ENCODE measurements around the gene TXNL4A. TPM values are rescaled to one million over a fixed set of nuclear protein-coding genes. Genes with fewer than 3 reads are reported as not detected.
"Not testable (repeated sequence)": the region's sequence is repeated elsewhere in the genome, so short reads cannot be mapped to it uniquely, and the experiment has no call there.

TXNL4A gene, protein sequence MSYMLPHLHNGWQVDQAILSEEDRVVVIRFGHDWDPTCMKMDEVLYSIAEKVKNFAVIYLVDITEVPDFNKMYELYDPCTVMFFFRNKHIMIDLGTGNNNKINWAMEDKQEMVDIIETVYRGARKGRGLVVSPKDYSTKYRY
- 82.1 TPM for total RNA-seq

DNA sequence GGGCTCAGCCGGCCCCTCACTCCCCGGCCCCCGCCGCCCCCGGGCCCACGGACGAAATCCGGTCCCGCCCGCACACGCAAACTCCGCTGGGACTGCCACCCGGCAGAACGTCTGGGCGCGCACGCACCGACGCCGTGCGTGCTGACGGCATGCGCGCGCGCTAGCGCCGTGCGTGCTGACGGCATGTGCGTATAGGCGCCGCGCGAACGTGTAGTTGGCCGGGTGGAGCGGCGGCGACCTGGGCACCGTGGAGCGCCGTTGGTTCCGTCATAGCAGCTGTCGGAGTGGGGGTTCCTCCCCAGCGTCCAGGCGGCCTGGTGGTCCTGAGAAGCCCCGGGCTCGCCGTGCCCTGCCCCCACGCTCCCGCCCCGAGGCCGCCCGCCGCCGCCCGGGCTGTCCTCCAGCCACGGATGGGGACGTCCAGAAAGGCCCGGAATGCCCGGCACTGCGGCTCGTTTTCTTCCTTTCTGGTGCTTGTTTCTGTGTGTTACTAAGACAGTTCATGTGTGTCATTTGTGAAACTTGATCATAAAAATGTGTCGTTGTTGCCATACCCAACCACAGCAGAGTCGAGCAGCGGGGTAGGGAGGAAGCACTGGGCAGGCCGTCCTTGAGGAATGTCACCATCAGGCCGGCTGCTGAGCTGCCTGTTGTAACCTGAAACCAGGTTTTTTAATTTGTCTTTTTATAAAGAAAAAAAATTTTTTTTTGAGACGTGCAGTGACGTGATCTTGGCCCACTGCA lies at the start of gene TXNL4A:
TXNL4A (minus strand) TSS at position 113 of the 744 bp plus-strand sequence. CDS start 171 bp downstream, outside the sequence.
- DNase-seq (ENCODE audit: low spot score), result peak; percentile 86

DNA sequence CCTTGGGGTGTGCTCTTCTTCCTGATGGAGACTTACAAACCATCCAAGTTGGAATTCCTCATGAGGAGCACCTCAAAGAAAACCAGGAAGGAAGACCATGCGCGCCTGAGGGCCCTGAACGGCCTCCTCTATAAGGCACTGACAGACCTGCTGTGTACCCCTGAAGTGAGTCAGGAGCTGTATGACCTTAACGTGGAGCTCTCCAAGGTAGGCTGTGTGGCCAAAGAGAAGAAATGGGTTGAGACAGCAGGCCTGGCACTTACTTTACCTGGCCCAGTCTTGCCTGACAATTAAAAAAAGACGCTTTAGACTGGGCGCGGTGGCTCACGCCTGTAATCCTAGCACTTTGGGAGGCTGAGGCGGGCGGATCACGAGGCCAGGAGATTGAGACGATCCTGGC lies 48.9 kb upstream of the TXNL4A start:
- DNase-seq (ENCODE audit: low spot score), result no peak

DNA sequence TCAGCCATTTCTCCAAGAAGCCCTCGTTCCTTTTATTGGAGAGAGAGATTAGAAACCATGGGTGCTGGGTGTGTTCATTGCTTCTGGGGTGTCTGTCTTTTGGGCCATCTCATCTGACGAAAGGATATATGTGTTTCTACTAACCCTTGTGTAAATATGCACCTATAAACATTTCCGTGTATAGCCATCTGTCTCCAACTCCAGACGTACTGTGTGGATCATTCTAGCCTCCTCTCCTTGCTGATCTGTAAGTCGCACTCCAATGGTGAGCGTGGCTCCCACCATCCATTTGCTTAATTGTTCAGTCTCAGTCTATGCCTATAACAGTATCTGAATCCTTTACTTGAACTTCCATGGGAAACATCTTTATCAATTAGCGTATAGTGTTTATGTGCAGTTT lies 47.6 kb upstream of the TXNL4A start:
- no peak for DNase-seq (ENCODE audit: low spot score)

DNA sequence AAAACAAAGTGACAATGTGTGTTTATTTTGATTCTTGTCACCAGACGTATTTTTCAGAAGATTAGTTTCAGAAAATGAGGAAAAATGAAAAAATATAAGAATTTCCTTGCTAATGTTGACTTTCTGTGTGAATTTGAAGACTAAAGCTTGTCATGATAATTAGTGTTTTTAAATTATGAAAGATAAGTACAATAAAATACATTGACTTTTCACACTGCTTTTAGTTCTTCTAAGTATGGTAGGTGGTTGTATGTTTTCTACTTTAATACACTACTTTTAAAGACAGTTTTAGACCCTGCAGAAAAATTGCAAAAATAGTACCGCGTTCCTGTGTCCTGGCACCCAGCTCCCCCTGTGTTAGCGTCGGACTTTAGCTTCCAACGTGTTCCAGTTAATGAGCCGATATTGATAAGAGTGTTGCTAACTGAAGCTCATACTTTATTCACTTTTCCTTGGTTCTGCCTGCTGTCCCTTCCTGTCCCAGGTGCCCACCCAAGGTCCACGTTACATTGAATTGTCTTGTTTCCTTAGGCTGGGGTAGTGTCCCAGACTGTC lies 46.6 kb upstream of the TXNL4A start:
- no peak for DNase-seq (ENCODE audit: low spot score)

DNA sequence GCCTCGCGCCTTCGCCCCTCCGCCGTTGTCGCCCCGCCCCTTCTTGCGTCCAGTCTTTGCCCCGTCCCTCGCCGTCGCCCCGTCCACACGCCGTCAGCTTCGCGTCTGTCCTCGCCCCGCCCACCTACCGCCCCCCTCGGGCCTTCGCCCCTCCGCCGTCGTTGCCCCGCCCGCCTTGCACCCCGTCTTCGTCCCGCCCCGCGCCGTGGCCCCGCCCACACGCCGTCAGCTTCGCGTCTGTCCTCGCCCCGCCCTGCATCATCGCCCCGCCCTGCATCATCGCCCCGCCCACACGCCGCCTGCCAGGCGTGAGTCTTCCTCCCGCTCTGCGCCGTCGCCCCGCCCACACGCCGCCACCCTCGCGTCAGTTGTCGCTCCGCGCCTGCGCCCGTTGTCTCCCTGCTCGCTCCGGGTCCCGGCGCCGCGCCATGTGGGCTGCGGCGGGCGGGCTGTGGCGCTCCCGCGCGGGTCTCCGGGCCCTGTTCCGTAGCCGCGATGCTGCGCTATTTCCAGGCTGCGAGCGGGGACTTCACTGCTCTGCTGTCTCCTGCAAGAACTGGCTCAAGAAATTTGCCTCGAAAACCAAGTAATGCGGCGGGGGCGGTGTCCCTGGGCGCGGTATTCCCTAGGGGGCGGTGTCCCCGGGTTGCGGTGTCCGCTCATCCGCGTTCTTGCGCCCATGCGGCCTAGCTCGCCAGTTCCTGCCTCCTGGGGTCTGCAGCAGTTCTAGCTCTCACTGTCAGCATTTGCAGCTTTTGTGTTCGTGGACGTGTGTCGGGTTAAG lies 45.9 kb upstream of the TXNL4A start, which contains the start of gene RBFA:
RBFA (plus strand) TSS at position 367 of the 784 bp plus-strand sequence; CDS start at position 429, 62 bp downstream.
- DNase-seq (ENCODE audit: low spot score), result peak; percentile 100

DNA sequence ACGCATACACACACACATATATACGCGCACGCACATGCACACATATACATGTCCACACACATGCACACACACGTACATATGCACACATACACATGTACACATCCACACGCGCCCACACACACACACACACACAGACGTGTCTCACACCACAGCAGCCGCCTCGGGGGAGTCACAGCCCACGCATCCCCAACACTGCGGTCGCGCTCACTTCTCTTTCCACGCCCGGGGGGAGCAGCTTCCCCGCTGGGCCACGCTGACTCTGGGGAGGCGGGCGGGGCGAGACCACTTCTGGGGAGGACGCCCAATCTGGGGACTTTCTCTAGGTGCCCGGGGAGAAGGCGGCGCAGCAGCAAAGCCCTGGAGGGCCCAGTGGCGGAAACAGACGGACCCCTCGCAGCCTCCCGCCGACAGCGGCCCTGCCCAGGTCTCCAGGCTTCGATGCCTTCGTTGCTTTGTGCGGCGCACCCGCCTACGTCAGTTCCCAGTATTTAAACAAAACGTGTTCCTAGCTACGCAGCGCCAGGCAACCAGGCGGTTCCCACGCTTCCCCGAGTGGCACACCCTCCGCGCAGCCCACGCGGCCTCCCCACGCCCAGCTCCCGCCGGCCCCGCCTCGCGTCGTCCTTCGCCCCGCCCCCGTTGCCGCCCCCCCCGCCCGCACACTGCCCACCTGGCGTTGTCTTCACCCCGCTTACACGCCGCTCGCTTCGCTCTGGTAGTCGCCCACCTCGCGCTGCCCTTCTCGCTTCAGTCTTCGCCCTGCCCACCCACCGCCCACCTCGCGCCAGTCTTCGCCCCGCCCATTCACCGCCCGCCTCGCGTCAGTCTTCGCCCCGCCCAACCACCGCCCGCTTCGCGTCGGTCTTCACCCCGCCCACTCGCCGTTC lies 45.1 kb upstream of the TXNL4A start:
- no peak for DNase-seq (ENCODE audit: low spot score)

DNA sequence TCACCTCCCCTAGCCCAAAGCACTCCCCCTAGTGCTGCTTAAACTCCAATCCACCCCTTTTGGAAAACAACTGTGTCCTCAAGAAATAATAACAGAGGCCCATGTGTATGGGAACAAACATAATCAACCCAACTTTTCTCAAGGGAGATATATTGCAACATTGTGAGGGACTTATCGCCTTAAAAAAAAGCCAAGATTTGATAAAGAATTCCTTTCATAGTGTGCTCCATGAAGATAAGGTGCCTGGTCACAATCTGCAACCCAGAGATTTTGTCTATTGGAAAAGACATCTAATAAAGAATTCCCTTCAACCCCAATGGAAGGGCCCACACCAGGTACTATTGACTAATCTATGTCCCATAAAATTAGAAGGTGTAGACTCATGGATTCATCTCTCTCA lies 41.3 kb upstream of the TXNL4A start:
- no peak for DNase-seq (ENCODE audit: low spot score)

DNA sequence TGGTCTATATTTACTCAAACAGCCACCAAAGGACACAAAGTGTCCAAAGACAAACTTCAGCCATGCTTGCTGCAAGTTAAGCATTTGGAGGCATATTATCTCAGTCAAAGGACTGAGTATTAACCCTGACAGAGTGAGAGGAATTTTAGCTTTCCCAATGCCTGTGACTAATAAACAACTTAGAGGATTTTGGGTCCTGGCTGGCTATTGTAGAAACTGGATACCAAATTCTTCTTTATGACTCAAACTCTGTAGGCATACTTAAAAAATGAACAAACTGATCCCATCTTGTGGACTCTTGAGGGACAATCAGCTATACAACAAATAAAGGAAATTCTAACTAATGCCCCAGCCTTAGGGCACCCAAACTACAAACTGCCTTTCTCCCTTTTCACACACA lies 39.4 kb upstream of the TXNL4A start:
- not testable (repeated sequence) for DNase-seq (ENCODE audit: low spot score)

DNA sequence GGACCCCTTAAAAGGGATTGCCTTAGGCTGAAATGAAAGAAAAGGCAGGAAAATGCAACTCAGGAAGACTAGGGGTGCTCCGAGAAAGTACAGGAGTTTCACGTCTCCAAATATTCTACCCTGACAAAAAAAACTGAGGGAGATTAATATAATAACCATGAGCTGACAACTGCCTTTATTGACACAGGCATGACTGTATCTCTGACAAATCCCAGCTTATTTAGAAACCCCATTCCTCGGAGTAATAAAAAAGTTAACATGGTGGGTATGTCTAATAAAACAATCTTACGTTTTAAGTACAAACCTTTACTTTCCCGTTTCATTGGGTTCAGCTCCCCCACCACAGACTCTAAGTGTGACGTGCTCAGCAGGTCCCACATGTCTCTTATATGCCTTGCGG lies 38.0 kb upstream of the TXNL4A start:
- no peak for DNase-seq (ENCODE audit: low spot score)

DNA sequence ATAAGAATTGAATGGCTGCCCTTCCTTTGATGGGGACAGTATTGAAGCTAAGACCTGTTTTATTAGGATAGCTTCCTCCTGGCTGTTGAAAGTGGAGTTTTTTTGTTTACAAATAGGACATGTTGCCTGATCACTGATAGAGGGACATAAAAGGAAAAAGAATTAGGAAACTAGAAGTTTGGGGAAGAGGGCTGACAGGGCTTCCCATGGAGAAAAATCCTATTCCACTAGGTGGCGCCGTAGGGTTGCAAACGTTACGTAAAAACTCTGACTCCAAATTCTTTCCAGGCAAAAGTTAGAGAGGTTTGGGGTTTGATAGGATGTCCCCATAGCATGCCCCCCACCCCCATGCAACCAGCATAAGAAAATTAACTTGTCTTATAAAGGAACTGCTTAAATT lies 34.8 kb upstream of the TXNL4A start:
- no peak for DNase-seq (ENCODE audit: low spot score)

DNA sequence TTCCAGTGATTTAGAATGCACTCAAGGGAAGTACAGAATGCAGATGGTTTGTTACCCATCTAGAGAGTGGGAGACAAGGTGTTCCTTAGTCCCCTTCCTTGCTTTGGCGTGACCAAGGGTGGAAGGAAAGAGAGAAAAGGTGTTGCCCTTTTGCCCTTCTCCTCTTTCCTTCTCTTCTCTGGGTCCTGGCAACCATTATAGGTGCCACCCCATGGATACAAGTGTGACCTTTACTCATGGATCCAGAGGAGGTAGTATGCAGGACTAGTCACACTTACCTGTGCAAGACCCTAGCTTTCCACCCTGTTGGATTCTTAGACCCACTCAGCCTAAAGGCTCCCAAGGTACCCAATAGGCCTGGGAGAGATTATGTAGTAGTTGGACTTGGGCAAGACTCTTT lies 34.2 kb upstream of the TXNL4A start:
- no peak for DNase-seq (ENCODE audit: low spot score)

DNA sequence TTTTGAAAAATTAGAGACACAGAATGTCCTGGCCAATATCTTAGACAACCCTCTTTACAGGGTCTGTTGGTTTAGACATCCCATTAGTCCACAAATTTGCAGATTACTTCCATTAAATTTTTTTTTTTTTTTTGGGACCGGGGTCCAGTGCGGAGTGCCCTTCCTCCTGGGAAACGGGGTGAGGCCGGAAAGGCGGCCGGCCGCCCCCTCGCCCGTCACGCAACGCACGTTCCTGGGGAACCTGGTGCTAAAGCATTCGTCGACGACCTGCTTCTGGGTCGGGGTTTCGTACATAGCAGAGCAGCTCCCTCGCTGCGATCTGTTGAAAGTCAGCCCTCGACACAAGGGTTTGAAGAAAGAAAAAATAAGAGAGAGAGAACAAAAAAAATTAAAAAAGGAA lies 24.4 kb upstream of the TXNL4A start:
- DNase-seq (ENCODE audit: low spot score), result no peak

DNA sequence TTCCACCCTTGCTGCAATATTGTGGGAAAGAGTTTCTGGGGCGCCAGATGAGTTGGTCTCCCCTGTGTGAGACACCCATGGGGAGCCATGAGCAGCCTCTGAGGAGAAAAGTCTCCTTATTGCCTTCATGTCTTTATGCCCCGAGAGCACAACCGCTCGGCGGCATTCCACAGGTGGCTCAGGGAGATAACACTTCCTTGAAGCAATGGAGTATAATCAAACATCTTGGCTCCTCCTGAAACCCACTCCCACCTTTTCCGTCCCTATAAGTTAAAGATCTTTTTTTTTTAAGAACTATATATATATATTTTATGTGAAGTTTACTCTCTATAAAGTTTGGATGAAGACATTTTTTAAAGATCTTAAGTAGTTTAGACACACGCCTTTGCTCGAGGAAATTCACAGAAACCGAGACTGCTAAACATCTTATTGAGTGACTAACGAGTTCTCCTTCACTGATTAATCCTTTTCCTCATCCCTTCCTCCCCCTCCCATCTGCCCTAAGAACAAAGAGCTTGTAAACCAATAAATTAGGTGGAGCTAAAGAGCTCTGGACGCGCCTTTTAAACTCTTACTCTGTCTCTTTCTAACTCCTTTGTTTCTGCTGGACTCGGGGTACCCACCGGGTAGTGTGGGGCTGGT lies 23.3 kb upstream of the TXNL4A start:
- DNase-seq (ENCODE audit: low spot score), result not testable (repeated sequence)

DNA sequence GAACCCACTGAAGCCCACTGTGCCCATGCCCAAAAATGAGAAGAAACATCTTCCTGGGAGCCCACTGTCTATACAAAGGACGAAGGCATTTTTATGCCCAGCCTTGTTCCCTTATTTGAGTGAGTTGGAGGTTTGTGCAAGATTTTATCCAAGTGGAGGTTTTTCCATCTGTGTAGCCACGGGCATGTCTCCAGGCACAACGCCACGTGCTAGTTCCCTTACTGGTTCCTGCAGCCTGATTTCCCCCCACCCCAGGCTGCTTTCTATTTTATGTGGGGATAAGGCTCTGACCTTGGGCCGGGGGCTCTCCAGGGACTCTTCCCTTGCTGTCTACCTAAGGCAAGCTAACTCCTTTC lies 22.2 kb upstream of the TXNL4A start:
- DNase-seq (ENCODE audit: low spot score), result no peak

DNA sequence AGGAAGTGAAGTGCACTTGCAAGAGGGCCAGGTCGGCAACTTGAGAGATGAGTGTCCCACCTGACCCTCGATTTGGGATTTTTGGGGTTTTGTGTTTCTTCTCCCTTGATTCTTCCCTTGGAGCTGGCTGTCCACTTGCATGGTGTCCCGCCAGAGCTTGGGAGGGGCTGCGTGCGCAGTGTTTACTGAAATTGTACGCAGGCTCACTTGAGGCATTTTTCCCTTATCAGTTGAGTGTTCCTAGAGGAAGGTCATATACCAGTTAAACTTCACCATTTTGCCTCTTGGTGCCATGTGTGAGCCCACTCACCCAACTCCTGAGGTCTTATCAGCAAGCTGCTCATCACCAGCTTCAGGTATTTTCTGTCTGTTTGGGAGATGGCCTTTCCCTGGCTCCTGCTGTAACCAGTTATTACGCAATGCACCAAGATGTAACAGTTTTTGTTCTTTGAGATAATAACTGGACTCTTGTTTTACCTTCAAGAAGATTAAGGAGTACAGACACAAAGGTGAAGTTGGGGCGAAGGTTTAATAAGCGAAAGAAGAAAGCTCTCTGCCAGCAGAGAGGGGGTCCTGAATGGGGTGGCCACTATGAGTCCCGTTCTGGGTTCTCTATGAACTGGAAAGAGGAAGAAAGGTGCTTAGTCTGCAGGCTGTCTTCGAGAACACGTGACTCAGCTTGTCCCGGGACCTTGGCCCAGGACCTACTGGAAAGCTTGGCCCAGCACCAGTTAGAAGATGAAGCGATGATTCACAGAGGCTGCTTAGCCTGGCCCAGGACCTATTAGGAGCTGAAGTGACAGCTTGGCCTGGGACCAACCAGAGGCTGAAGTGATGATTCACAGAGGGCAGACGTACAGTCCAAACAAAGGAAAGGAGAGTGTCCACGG lies 21.5 kb upstream of the TXNL4A start:
- peak; percentile 53 for DNase-seq (ENCODE audit: low spot score)

DNA sequence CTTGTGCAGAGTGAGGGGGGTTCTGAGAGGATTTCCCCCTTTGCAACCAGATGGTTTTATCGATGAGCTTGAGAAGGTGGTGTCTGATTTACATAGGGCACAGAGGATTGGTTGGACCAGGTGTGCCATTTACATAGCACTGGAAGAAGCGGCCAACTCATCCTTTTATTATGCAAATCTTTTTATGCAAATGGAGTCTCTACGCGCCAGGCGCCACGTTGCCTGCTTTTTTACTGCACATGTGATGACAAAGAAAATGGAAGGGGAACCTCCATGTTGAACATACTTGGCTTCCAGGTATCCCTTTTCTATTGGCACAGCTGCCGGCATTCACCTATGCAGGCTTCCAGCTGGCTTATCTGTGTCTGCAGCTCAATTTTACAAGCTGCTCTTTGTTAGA lies 18.4 kb upstream of the TXNL4A start:
- no peak for DNase-seq (ENCODE audit: low spot score)

DNA sequence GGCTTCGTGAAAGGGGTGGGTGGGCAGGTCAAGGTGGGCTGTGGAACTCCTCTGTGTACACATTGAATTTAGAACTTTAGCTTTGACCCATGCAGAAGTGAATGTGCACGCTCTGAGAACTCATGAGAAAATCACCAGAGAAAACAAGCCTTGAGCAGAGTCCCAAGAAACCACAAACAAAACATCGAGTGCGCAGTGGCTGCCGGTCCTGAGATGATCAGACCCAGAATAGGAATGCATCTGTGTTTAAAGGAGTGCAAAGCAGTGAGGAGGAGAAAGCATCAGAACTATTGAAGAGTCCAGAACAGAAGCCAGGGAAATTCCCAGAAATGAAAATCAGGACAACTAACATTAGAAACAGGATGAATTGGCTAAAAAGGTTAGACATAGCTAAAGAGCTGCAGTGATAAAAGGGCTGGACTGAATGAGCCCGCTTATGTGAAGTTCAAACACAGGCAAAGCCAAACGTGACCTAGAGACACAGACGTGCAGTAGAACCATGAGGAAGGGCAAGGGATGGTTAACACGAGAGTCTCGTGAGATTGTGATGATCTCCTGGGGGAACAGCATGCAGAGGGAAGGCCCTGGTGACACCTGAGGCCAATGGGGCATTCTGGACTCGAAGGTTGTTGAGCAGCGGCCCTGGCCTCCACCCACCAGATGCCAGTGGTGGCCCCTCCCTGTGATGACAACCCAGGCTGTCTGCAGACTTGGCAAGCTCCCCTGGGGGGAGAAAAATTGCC lies 16.4 kb upstream of the TXNL4A start:
- no peak for DNase-seq (ENCODE audit: low spot score)

DNA sequence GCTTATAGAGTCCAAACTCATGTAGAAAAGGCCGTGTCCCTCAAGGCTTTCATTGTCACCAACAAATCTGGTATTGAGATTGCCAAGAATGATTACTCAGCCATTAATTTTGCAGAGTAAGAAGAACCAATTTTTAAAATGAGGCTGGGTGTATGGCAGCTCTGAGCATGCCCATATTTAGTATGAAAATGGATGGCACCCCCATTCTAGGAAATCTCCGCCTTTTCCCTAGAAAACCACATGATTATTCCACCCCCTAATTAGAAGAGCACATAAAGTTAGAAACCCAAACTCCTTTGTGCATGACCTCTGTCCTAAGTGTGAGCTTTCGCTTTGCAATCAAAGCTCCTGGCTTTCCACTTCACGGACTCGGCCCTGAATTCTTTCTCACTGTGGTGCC lies 14.1 kb upstream of the TXNL4A start:
- no peak for DNase-seq (ENCODE audit: low spot score)

DNA sequence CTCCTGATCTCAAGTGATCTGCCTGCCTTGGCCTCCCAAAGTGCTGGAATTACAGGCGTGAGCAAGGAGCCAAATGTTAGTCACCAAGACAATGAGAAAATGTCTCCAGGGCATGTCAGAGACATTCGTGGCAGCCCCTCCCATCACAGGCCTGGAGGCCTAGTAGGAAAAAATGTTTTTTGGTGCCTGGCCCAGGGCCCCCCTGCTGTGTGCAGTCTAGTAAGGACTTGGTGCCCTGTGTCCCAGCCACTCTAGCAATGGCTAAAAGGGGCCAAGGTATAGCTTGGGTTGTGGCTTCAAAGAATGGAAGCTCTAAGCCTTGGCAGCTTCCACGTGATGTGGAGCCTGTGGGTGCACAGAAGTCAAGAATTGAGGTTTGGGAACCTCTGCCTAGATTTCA lies 12.5 kb upstream of the TXNL4A start:
- no peak for DNase-seq (ENCODE audit: low spot score)
